ENCODE measurements around the gene ADGRG1. TPM values are rescaled to one million over a fixed set of nuclear protein-coding genes. Genes with fewer than 3 reads are reported as not detected.

ADGRG1 gene
- total RNA-seq, 1 donor from 2014 or later, result 6.4 TPM

DNA sequence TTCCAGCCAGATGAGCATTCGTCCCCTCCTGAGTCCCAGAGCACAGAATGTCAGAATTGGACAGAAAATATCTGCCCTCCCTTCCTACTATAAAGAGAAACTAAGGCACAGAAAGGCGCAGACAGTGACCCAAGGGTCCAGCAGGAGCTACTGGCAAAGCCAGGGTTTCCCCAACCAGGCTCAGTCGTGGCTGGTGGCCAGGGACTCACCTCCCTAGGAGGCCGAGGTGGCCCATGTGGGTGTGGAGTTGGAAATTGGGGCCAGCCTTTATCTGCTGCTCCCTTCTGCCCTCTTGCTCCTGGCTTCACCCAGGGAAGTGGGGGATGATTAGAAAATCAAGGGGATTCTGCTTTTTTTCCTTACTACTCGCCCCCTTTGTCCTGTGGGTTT, 67.2 kb downstream of the ADGRG1 start:
- Mint-ChIP-seq H3K27me3 (ENCODE audit: insufficient read depth) (no peaks in the 10 kb centered on the region), H3K4me3 (no peak overlapping the region), H3K27ac (no peak overlapping the region), H3K36me3 (ENCODE audit: low read depth) (peaks cover 1% of the 10 kb centered on the region), H3K4me1 (ENCODE audit: low read depth) (peaks cover 15% of the 10 kb centered on the region), H3K9me3 (no peaks in the 10 kb centered on the region)
- no peak for DNase-seq (ENCODE audit: low spot score)
- intact Hi-C loops (cut with micrococcal nuclease), result no loop called here

DNA sequence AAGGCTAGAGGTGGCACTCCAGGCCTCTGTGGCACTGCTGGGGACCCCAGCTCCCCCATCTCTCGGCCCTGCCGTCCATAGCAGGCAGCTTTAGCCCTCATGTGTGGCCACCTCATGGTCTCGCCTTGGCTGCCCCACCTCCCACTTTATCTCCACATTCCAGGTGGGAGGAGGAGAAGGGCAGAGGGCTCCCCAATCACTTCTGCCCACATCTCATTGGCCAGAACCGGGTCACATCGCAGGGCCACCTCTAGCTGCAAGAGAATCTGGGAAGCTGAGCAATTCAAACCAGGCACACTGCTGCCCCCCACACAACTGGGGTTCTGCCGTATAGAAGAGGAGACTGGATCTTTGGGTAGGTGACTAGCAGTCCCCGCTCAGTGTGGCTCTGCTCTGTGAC, 67.8 kb downstream of the ADGRG1 start:
- no peaks in the 10 kb centered on the region for H3K27me3 Mint-ChIP-seq (ENCODE audit: insufficient read depth)
- no peaks in the 10 kb centered on the region for H3K9me3 Mint-ChIP-seq
- no peak for DNase-seq (ENCODE audit: low spot score)
- intact Hi-C loops (cut with micrococcal nuclease), result no loop called here
- H3K4me1 Mint-ChIP-seq (ENCODE audit: low read depth), result peaks cover 11% of the 10 kb centered on the region
- no peaks in the 10 kb centered on the region for H3K36me3 Mint-ChIP-seq (ENCODE audit: low read depth)
- no peak overlapping the region for H3K4me3 Mint-ChIP-seq
- no peak overlapping the region for H3K27ac Mint-ChIP-seq

DNA sequence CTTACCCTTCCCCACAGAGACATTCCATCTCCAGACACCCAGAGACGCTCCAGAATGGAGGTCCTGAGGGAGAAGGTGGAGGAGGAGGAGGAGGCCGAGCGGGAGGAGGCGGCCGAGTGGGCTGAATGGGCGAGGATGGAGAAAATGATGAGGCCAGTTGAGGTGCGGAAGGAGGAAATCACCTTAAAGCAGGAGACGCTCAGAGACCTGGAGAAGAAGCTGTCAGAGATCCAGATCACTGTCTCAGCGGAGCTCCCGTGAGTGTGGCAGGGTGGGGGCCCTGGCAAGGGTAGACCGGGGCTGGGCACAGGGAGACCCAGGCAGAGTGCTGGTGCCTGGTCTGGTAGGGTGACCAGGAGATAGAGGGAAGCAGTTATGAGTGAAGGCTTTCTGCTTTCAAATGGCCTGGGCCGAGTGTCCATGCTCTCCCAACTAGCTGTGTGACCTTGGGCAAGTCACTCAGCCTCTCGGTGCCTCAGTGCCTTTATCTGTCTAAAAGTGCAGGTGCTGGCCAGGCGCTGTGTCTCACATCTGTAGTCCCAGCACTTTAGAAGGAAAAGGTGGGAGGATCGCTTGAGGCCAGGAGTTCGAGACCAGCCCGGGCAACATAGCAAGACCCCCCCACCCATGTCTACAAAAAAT, 69.6 kb downstream of the ADGRG1 start:
- Mint-ChIP-seq H3K27me3 (ENCODE audit: insufficient read depth) (peaks cover 2% of the 10 kb centered on the region), H3K36me3 (ENCODE audit: low read depth) (no peaks in the 10 kb centered on the region), H3K27ac (no peak overlapping the region), H3K4me3 (no peak overlapping the region), H3K9me3 (no peaks in the 10 kb centered on the region), H3K4me1 (ENCODE audit: low read depth) (peaks cover 11% of the 10 kb centered on the region)
- DNase-seq (ENCODE audit: low spot score), result no peak
- intact Hi-C loops (cut with micrococcal nuclease), result no loop called here

DNA sequence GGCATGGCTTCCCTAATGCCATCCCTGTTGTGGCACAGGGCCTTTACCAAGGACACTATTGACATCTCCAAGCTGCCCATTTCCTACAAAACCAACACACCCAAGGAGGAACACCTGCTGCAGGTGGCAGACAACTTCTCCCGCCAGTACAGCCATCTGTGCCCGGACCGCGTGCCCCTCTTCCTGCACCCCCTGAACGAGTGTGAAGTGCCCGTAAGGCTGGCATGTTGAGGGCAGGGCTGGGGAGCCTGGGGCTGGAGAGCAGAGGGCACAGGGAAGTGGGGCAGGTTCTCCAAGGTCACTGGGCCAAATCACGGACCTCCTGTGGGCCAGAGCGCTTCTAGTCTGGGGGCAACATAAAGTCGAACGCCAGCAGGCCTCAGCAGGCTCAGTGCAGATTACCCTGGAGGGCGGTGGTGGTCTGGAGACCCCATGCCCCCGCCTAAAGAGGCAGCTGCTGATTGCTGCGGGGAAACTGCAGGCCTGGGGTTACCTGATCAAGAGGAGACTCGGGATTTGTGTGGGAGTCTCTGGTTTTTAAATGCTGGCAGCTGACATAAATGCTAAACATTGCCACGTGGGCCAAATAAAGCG, 70.5 kb downstream of the ADGRG1 start:
- intact Hi-C loops (cut with micrococcal nuclease), result no loop called here
- H3K4me1 Mint-ChIP-seq (ENCODE audit: low read depth), result peaks cover 11% of the 10 kb centered on the region

DNA sequence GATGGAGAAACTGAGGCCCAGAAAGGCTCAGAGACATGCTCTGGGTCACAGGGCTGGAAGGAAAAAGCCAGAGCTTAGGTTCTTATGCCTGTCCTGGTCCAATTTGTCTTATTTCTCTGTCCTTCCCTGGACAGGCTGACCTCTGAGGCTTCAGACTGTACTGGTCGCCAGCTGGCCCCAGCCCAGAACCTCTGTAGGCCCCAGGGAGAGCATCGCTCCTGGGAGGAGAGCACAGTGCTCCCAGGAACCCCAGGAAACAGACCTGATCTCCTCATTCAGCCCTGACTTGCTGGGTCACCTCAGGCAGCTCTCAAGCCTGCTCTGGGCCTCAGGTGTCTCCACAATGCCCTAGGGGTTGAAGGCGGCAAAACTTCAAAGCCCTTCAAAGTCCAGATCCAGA, 71.1 kb downstream of the ADGRG1 start:
- no peak for DNase-seq (ENCODE audit: low spot score)
- peaks cover 2% of the 10 kb centered on the region for H3K27me3 Mint-ChIP-seq (ENCODE audit: insufficient read depth)
- H3K36me3 Mint-ChIP-seq (ENCODE audit: low read depth), result no peaks in the 10 kb centered on the region
- intact Hi-C loops (cut with micrococcal nuclease), result no loop called here
- H3K9me3 Mint-ChIP-seq, result no peaks in the 10 kb centered on the region
- H3K27ac Mint-ChIP-seq, result no peak overlapping the region
- H3K4me1 Mint-ChIP-seq (ENCODE audit: low read depth), result peaks cover 10% of the 10 kb centered on the region
- no peak overlapping the region for H3K4me3 Mint-ChIP-seq

More for the DNA sequence above, 70.5 kb downstream of the ADGRG1 start:
- Mint-ChIP-seq H3K4me3 (no peak overlapping the region), H3K36me3 (ENCODE audit: low read depth) (no peaks in the 10 kb centered on the region), H3K9me3 (no peaks in the 10 kb centered on the region), H3K27ac (no peak overlapping the region), H3K27me3 (ENCODE audit: insufficient read depth) (peaks cover 2% of the 10 kb centered on the region)
- no peak for DNase-seq (ENCODE audit: low spot score)

DNA sequence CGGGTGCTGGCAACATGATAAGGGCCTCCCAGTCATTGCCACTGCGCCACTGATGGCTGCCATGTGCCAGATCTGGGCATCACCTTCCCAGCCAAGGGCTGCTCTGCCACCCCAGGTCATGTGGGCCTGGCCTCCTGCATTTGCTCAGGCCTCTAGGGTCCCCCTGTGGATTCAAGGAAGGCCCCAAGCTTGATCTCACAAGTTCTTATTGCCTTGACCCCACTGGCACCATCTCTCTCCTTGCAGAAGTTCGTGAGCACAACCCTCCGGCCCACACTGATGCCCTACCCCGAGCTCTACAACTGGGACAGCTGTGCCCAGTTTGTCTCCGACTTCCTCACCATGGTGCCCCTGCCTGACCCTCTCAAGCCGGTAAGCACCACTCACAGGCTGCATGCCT, 71.5 kb downstream of the ADGRG1 start:
- no peak overlapping the region for H3K4me3 Mint-ChIP-seq
- H3K4me1 Mint-ChIP-seq (ENCODE audit: low read depth), result peaks cover 6% of the 10 kb centered on the region
- DNase-seq (ENCODE audit: low spot score), result no peak
- intact Hi-C loops (cut with micrococcal nuclease), result no loop called here
- H3K27ac Mint-ChIP-seq, result no peak overlapping the region
- H3K9me3 Mint-ChIP-seq, result no peaks in the 10 kb centered on the region
- no peaks in the 10 kb centered on the region for H3K36me3 Mint-ChIP-seq (ENCODE audit: low read depth)
- peaks cover 2% of the 10 kb centered on the region for H3K27me3 Mint-ChIP-seq (ENCODE audit: insufficient read depth)

DNA sequence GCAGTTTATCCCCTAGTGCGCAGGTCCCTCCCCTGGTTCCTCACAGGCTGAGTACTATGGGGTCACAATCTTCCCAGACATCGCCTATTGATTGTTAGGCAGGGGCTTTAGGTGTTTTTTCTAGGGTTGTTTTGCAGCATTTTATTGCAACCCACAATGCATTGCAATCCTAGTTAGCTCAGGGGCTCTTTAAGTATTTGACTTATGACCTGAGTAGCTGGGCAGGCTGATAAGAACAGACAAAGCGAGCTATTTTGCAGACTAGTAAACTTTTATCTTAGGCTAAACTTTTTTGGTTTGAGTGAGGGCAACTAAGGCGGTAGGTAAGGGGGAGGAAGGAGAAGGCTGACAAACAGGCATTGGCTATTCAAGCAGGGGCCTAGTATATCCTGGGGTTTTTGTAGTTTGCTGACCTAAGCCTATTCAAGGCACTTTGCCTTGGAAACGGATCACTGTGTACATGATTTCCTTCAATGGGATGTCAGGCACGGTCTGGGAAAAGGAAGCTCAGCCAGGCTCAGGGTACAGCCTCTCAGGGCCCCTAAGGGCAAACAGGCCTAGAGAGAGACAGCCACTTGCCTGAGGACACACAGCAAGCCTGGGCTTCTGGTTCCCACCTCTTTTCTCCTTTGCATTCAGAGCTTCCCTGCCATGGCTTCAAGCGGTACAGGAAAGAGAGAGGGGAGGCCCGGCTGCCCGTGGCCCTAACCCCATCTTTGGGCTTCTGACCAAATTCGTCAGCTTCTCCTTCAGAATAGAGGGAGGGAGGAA, 72.5 kb downstream of the ADGRG1 start:
- DNase-seq (ENCODE audit: low spot score), result no peak

DNA sequence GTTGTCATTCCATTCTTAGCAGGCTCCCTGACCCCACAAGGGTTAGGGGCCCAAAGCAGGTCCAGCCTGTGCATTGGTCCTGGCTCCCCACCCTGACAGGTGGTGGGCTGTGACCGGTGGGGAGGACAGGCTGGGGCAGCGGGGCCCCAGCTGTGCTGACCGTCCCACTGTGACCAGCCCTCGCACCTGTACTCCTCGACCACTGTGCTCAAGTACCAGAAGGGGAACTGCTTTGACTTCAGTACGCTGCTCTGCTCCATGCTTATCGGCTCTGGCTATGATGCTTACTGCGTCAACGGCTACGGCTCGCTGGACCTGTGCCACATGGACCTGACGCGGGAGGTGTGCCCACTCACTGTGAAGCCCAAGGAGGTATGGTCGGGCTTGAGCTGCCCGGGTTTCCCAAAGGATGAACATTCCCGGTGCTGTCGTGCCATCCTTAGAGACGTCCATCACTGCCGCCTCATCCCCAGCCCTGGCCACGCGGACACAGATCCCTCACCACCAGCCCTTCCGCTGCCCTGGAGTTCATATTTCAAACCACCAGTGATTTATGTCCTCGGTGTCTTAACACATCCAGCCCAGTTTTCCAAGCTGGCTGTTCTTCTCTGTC, 73.4 kb downstream of the ADGRG1 start:
- no peaks in the 10 kb centered on the region for H3K4me1 Mint-ChIP-seq (ENCODE audit: low read depth)
- no peak for DNase-seq (ENCODE audit: low spot score)
- no peaks in the 10 kb centered on the region for H3K36me3 Mint-ChIP-seq (ENCODE audit: low read depth)
- no peaks in the 10 kb centered on the region for H3K9me3 Mint-ChIP-seq
- intact Hi-C loops (cut with micrococcal nuclease), result no loop called here
- H3K27ac Mint-ChIP-seq, result no peak overlapping the region
- H3K27me3 Mint-ChIP-seq (ENCODE audit: insufficient read depth), result peaks cover 2% of the 10 kb centered on the region
- no peak overlapping the region for H3K4me3 Mint-ChIP-seq

More for the DNA sequence above, 72.5 kb downstream of the ADGRG1 start:
- H3K9me3 Mint-ChIP-seq, result no peaks in the 10 kb centered on the region
- no peaks in the 10 kb centered on the region for H3K36me3 Mint-ChIP-seq (ENCODE audit: low read depth)
- intact Hi-C loops (cut with micrococcal nuclease), result no loop called here
- H3K27me3 Mint-ChIP-seq (ENCODE audit: insufficient read depth), result peaks cover 2% of the 10 kb centered on the region
- H3K4me1 Mint-ChIP-seq (ENCODE audit: low read depth), result no peaks in the 10 kb centered on the region
- no peak overlapping the region for H3K27ac Mint-ChIP-seq
- no peak overlapping the region for H3K4me3 Mint-ChIP-seq

DNA sequence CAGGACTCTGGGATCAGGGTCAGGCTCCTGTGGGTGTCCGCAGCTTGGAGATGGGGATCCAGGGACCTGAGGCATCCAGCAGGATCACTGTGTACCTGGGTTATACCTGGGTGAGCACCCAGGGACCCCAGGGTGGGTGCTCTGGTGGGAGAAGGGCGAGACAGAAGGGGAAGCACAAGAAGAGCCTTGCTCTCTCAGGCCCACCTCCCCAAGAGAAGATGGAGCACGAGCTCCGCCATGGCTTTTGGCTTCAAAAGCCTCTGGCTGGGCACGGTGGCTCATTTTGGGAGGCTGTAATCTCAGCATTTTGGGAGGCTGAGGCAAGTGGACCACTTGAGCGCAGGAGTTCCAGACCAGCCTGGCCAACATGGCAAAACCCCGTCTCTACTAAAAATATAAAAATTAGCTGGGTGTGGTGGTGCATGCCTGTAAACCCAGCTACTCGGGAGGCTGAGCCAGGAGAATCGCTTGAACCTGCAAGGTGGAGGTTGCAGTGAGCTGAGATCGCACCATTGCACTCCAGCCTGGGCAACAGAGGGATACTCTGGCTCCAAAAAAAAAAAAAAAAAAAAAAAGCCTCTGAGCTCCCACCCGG, 75.1 kb downstream of the ADGRG1 start:
- H3K4me1 Mint-ChIP-seq (ENCODE audit: low read depth), result no peaks in the 10 kb centered on the region
- H3K4me3 Mint-ChIP-seq, result no peak overlapping the region
- intact Hi-C loops (cut with micrococcal nuclease), result no loop called here
- peaks cover 2% of the 10 kb centered on the region for H3K27me3 Mint-ChIP-seq (ENCODE audit: insufficient read depth)
- DNase-seq (ENCODE audit: low spot score), result no peak
- no peak overlapping the region for H3K27ac Mint-ChIP-seq
- H3K36me3 Mint-ChIP-seq (ENCODE audit: low read depth), result no peaks in the 10 kb centered on the region
- H3K9me3 Mint-ChIP-seq, result no peaks in the 10 kb centered on the region

DNA sequence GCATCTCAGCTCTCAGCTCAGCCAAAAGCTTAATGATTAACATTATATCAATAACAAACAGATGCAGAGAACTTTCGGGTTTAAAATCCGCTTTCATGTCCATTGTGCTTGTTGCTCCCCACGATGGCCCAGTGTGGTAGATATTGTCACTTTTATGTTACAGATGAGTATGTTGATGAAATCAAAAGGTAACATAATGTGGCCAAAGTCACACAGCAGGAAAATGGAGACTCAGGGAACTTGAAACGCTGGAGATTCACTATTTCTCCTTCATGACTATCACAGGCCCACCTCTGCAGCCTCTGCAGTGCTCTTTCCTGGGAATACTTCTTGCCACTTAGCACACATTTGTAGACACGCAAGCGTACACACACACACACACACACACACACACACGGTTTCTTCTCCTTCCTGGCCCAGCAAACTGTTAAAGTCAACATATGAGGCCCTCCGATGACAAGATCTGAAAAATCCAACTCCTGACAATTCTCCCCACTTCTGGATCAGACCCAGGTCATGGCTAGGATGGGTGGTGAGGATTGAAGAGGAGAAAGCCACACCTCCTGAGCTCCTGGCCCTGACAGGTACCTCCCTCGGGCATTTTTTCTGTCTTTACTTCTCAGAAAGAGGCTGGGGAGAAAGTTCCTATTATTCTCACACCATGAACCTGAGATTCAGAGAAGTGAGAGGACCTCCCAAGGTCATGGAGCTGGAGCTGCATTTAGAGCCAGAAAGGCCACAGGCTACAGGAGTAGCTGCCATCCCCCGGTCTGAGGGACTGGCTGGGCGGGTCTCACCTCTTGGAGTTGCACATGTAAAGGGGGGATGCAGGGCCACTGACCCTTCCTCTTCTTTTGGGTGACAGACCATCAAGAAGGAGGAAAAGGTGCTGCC, 75.8 kb downstream of the ADGRG1 start:
- no peak for DNase-seq (ENCODE audit: low spot score)
- Mint-ChIP-seq H3K4me1 (ENCODE audit: low read depth) (no peaks in the 10 kb centered on the region), H3K4me3 (no peak overlapping the region), H3K9me3 (no peaks in the 10 kb centered on the region), H3K27ac (no peak overlapping the region), H3K36me3 (ENCODE audit: low read depth) (no peaks in the 10 kb centered on the region), H3K27me3 (ENCODE audit: insufficient read depth) (peaks cover 3% of the 10 kb centered on the region)
- intact Hi-C loops (cut with micrococcal nuclease), result no loop called here

DNA sequence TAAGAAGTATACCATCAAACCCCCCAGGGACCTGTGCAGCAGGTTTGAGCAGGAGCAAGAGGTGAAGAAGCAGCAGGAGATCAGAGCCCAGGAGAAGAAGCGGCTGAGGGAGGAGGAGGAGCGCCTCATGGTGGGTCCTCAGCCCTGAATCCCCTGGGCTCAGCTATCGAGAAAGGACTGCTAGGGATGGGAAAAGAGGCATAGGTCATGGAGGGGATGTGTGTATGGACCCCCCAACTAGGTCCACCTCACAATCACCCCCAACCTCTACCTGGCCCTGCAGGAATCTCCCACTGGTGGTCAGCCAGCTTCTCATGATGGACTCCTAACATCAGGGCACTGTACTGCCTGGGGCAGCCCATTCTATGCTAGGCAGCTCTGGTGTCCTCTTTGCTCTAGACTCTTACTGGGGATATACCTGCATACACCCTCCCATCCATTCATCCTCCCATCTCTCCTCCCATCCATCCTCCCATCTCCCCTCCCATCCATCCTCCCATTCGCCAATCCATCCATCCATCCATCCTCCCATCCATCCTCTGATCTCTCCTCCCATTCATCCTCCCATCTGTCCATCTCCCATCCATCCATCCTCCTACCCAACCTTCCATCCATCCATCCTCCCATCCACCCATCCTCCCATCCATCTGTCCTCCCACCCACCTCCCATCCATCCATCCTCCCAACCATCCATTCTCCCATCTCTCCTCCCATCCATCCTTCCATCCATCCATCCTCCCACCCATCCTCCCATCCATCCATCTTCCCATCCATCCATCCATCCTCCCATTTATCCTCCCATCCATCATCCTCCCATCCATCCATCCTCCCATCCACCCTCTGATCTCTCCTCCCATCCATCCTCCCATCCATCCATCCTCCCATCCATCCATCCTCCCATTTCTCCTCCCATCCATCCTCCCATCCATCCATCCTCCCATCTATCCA, 76.7 kb downstream of the ADGRG1 start:
- no peaks in the 10 kb centered on the region for H3K9me3 Mint-ChIP-seq
- intact Hi-C loops (cut with micrococcal nuclease), result no loop called here
- no peaks in the 10 kb centered on the region for H3K4me1 Mint-ChIP-seq (ENCODE audit: low read depth)
- H3K27ac Mint-ChIP-seq, result no peak overlapping the region
- H3K36me3 Mint-ChIP-seq (ENCODE audit: low read depth), result no peaks in the 10 kb centered on the region
- H3K4me3 Mint-ChIP-seq, result no peak overlapping the region
- no peak for DNase-seq (ENCODE audit: low spot score)
- peaks cover 6% of the 10 kb centered on the region for H3K27me3 Mint-ChIP-seq (ENCODE audit: insufficient read depth)

Data from activated T-helper 1 cell treated with anti-CD3 and anti-CD28 coated beads, Interleukin-12 subunit alpha, Interleukin-12 subunit beta, Interleukin-2, Interleukin-4 antibody, amounts not matched to agents 30 ng/mL and 10 ng/mL and 1 ng/mL, durations not matched to agents 14 hours and 24 hours and 36 hours (primary cell).